ENCODE results near the gene CHCHD6. TPM values are rescaled to one million over a fixed set of nuclear protein-coding genes. Genes with fewer than 3 reads are reported as not detected.

Gene CHCHD6
- total RNA-seq, 1 experiment from 2014 or later = 29.6 TPM

DNA sequence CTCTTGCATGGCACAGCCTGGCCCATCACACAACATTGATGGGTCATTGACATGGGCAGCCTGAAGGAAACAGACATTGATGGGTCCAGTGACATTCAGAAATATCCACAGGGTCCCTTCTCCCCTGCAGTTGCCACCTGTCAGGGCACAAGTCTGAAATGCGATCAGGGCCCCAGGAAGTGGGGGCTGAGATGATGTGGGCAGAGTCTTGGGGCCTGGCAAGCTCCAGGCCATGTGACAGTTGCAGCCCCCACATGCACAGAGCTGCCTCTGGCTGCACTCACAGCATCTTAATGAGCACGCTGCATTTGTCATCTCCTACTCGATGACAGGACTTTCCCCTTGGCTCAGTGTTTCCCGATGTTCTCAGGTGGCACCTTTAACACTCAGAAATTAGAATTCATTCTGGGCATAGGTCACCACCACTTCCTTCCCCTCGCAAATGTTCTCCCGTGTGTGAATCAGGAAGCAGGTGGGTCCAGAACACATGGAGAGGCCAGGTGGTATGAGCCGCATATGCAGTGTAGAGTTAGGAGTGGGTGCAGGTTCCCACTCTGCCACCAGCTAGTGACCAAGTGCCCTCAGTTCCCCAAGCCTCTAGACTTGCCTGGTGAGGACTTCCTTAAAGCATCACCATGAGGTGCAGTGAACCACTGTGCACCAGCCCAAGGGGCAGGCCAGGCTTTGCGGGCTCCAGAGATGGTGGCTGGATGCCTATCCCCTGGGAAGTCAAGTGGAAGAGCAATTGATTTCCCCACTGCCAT, 47.5 kb upstream of the CHCHD6 start:
- H3K27me3 Mint-ChIP-seq (ENCODE audit: insufficient read depth, unreplicated experiment) = peaks cover 19% of the 10 kb centered on the region
- ChIA-PET CTCF (interaction anchor here (0.7 to 1.5 kb wide), 4 partner anchors 20 to 302 kb away, joined by 3 to 8 read pairs (median 4); no protein-coding TSS in a partner anchor), POLR2A (no interaction called here)
- H3K9me3 Mint-ChIP-seq (ENCODE audit: unreplicated experiment) = no peaks in the 10 kb centered on the region
- H3K4me1 Mint-ChIP-seq (ENCODE audit: insufficient read depth, unreplicated experiment) = peaks cover 7% of the 10 kb centered on the region
- DNase-seq (ENCODE audit: unreplicated experiment) = no peak
- no peaks in the 10 kb centered on the region for H3K36me3 Mint-ChIP-seq (ENCODE audit: insufficient read depth, unreplicated experiment)
- H3K27ac Mint-ChIP-seq (ENCODE audit: low read depth, unreplicated experiment) = no peak overlapping the region
- BruUV-seq (replicated peaks) = no TSS peak
- H3K4me3 Mint-ChIP-seq (ENCODE audit: unreplicated experiment) = no peak overlapping the region
- intact Hi-C loops (cut with micrococcal nuclease) = no loop called here
- TF ChIP-seq, protein P1, sequence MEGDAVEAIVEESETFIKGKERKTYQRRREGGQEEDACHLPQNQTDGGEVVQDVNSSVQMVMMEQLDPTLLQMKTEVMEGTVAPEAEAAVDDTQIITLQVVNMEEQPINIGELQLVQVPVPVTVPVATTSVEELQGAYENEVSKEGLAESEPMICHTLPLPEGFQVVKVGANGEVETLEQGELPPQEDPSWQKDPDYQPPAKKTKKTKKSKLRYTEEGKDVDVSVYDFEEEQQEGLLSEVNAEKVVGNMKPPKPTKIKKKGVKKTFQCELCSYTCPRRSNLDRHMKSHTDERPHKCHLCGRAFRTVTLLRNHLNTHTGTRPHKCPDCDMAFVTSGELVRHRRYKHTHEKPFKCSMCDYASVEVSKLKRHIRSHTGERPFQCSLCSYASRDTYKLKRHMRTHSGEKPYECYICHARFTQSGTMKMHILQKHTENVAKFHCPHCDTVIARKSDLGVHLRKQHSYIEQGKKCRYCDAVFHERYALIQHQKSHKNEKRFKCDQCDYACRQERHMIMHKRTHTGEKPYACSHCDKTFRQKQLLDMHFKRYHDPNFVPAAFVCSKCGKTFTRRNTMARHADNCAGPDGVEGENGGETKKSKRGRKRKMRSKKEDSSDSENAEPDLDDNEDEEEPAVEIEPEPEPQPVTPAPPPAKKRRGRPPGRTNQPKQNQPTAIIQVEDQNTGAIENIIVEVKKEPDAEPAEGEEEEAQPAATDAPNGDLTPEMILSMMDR (IDR thresholded peaks at IDR 0.05; ENCODE audit: unreplicated experiment) = no peak

DNA sequence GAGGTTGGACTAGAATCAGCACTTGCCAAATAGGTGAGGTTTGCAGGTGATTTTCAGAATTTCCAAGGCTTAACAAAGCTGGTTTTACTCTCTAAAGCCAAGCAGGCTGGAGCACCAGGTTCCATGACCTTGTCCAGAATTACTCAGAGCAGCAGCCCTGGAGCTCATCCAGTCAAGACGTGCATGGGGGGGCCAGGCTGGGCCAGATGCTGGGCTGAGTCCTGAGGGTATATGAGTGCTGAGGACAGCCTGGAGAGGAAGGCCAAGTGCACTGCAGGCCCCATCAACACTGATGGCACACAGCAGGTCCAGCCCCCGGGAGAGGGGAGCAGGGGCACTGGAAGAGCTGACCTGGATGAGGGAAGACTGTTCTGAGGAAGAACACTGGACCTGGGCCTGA, 46.1 kb upstream of the CHCHD6 start:
- POLR2A ChIA-PET = no interaction called here
- no TSS peak for BruUV-seq (replicated peaks)
- no peaks in the 10 kb centered on the region for H3K9me3 Mint-ChIP-seq (ENCODE audit: unreplicated experiment)
- TF ChIP-seq, protein P1 (IDR thresholded peaks at IDR 0.05; ENCODE audit: unreplicated experiment) = no peak
- no peak for DNase-seq (ENCODE audit: unreplicated experiment)
- H3K27me3 Mint-ChIP-seq (ENCODE audit: insufficient read depth, unreplicated experiment) = peaks cover 32% of the 10 kb centered on the region
- intact Hi-C loops (cut with micrococcal nuclease) = no loop called here
- no peaks in the 10 kb centered on the region for H3K36me3 Mint-ChIP-seq (ENCODE audit: insufficient read depth, unreplicated experiment)
- H3K27ac Mint-ChIP-seq (ENCODE audit: low read depth, unreplicated experiment) = no peak overlapping the region
- H3K4me1 Mint-ChIP-seq (ENCODE audit: insufficient read depth, unreplicated experiment) = peaks cover 7% of the 10 kb centered on the region
- H3K4me3 Mint-ChIP-seq (ENCODE audit: unreplicated experiment) = no peak overlapping the region
- CTCF ChIA-PET = interaction anchor here (0.6 to 1.5 kb wide), 4 partner anchors 15 to 146 kb away, joined by 3 to 8 read pairs (median 4); no protein-coding TSS in a partner anchor

DNA sequence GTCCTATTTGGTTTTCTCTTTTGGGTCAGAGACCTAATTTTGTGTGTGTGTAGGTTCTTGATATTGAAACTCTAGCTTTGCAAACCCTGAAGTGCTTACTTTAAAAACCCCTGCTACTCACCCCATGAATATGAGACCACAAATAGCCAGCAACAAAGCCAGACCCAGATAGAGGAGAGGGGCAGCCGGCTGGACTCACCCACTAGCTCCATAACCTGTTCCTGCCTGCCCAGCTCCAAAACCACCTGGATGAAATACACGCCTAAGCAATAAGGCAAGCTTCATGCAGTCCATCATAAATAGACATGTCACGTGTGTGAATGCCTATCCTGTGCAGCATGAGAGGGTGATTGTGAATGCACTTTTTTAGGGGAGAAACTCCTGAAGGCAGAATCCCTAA, 45.5 kb upstream of the CHCHD6 start:
- DNase-seq (ENCODE audit: unreplicated experiment) = no peak
- no TSS peak for BruUV-seq (replicated peaks)
- Mint-ChIP-seq H3K4me1 (ENCODE audit: insufficient read depth, unreplicated experiment) (no peaks in the 10 kb centered on the region), H3K4me3 (ENCODE audit: unreplicated experiment) (no peak overlapping the region), H3K36me3 (ENCODE audit: insufficient read depth, unreplicated experiment) (no peaks in the 10 kb centered on the region), H3K27ac (ENCODE audit: low read depth, unreplicated experiment) (no peak overlapping the region), H3K27me3 (ENCODE audit: insufficient read depth, unreplicated experiment) (peaks cover 39% of the 10 kb centered on the region), H3K9me3 (ENCODE audit: unreplicated experiment) (no peaks in the 10 kb centered on the region)
- intact Hi-C loops (cut with micrococcal nuclease) = no loop called here
- TF ChIP-seq, protein P1 (IDR thresholded peaks at IDR 0.05; ENCODE audit: unreplicated experiment) = no peak
- CTCF ChIA-PET = interaction anchor here (0.8 to 1.5 kb wide), 2 partner anchors 15 to 21 kb away, joined by 3 read pairs; no protein-coding TSS in a partner anchor
- POLR2A ChIA-PET = no interaction called here

DNA sequence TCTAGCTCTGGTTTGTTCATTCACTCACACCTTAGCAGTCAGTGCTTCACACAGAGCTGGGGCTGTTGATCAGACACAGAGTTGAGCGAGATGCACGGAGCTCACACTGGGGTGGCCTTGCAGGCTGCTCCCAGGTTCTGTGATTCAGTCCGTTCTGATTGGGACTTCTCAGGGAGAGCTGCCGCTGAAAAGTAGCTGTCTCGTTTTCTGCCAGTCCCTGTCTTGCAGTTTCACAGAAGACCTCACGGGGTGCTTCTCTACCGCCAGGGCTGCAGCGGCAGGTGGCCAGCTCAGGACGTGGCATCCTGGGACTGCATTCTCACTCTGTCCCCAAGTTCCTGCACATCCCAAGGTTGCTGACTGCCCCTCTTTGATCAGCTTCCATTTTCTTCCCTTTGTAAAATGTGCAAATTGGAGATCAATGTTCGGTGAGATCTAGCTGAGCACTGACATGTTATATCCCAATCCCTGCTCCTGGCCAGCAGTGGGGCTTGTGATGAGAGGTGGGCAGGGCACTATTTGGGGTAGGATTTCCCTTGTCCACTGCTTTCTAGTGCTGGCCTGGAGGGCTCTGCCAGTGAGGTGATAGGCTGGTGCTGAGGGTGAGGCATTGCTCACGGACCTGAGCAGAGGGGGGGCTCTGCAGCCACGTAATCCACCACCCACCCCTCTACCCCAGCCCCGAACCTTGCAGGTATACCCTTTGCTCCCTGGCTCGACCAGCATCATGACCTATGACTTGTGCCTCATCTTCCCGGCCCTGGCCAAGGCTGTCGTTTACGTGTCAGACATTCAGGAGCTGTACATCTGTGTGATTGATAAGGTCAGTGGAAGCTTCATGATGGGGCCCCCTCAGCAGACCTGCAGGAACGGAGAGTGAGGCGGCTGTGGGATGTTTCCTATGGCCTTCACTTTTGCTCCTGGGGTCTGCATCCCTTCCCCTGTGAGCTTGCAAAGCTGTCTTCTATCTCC, 43.8 kb upstream of the CHCHD6 start:
- H3K36me3 Mint-ChIP-seq (ENCODE audit: insufficient read depth, unreplicated experiment) = no peaks in the 10 kb centered on the region
- ChIA-PET POLR2A (interaction anchor here (0.7 kb wide), 1 partner anchor 640 kb away, joined by 3 read pairs; no protein-coding TSS in a partner anchor), CTCF (interaction anchor here (0.6 to 2.1 kb wide), 11 partner anchors 10 to 1284 kb away, joined by 3 to 15 read pairs (median 4); no protein-coding TSS in a partner anchor)
- intact Hi-C loops (cut with micrococcal nuclease) = no loop called here
- H3K27ac Mint-ChIP-seq (ENCODE audit: low read depth, unreplicated experiment) = no peak overlapping the region
- no peak overlapping the region for H3K4me3 Mint-ChIP-seq (ENCODE audit: unreplicated experiment)
- DNase-seq (ENCODE audit: unreplicated experiment) = peak; percentile 32
- H3K27me3 Mint-ChIP-seq (ENCODE audit: insufficient read depth, unreplicated experiment) = peaks cover 55% of the 10 kb centered on the region
- TF ChIP-seq, protein P1 (IDR thresholded peaks at IDR 0.05; ENCODE audit: unreplicated experiment) = no peak
- no TSS peak for BruUV-seq (replicated peaks)
- no peaks in the 10 kb centered on the region for H3K4me1 Mint-ChIP-seq (ENCODE audit: insufficient read depth, unreplicated experiment)
- no peaks in the 10 kb centered on the region for H3K9me3 Mint-ChIP-seq (ENCODE audit: unreplicated experiment)
